DOHH2 (cell line): ENCODE measurements around the gene RAB39B.
A peak's percentile ranks its signal among the peaks of the same experiment; 100 is the strongest.

Experiments used
- H3F3A ChIP-seq: fragments of 200-600 bp; sonication (generic), shearing (Covaris generic); 2 replicates; pipeline ENCODE4 v1.6.0; 2016; ENCODE audit warnings: antibody characterized with exemption, mild to moderate bottlenecking; ENCODE audit not compliant: control insufficient read depth, insufficient read depth
- H3K27ac ChIP-seq: fragments of 200-600 bp; sonication (generic); 2 replicates; pipeline ENCODE4 v1.5.1; 2014; ENCODE audit warnings: low read depth, mild to moderate bottlenecking, low read length, moderate library complexity
- H3K27me3 ChIP-seq: fragments of 200-600 bp; sonication (generic); 2 replicates; pipeline ENCODE4 v1.6.1; 2014; ENCODE audit warnings: mild to moderate bottlenecking, low read length, mixed read lengths; ENCODE audit not compliant: control insufficient read depth
- H3K36me3 ChIP-seq: fragments of 200-600 bp; sonication (generic); 2 replicates; pipeline ENCODE4 v1.6.1; 2014; ENCODE audit warnings: mild to moderate bottlenecking, low read length, moderate library complexity, mixed read lengths; ENCODE audit not compliant: control insufficient read depth
- H3K4me1 ChIP-seq: fragments of 200-600 bp; sonication (generic); 2 replicates; pipeline ENCODE4 v1.6.1; 2014; ENCODE audit warnings: mild to moderate bottlenecking, low read length, mixed read lengths; ENCODE audit not compliant: control insufficient read depth
- H3K4me2 ChIP-seq: fragments of 200-600 bp; sonication (generic); 2 replicates; pipeline ENCODE4 v1.6.0; 2014; ENCODE audit warnings: mild to moderate bottlenecking, low read length, moderate library complexity
- H3K4me3 ChIP-seq: fragments of 200-600 bp; sonication (generic); 2 replicates; pipeline ENCODE4 v1.5.1; 2014; ENCODE audit warnings: mild to moderate bottlenecking, low read length, mixed read lengths
- H3K79me2 ChIP-seq: fragments of 200-600 bp; sonication (generic); 2 replicates; pipeline ENCODE4 v1.6.1; 2014; ENCODE audit warnings: mild to moderate bottlenecking, low read length, mixed read lengths; ENCODE audit not compliant: control insufficient read depth
- H3K9me2 ChIP-seq: fragments of 200-600 bp; sonication (generic); replicated peaks from 2 replicates; pipeline ENCODE4 v1.6.1; 2014; ENCODE audit warnings: mild to moderate bottlenecking, low read length, mixed read lengths; ENCODE audit not compliant: control insufficient read depth
- H3K9me3 ChIP-seq: fragments of 200-600 bp; sonication (generic); 2 replicates; pipeline ENCODE4 v1.6.1; 2014; ENCODE audit warnings: antibody characterized with exemption, low read length, mixed read lengths; ENCODE audit not compliant: control insufficient read depth, insufficient read depth
- H4K20me1 ChIP-seq: fragments of 200-600 bp; sonication (generic); 2 replicates; pipeline ENCODE4 v1.6.0; 2014; ENCODE audit warnings: low read depth, mild to moderate bottlenecking, antibody characterized with exemption, low read length, moderate library complexity; ENCODE audit not compliant: control insufficient read depth, insufficient read depth
- EZH2phosphoT487 ChIP-seq: fragments of 200-600 bp; sonication (generic); IDR thresholded peaks from 2 replicates; pipeline ENCODE4 v1.6.1; 2017; ENCODE audit warnings: borderline replicate concordance, mild to moderate bottlenecking, antibody characterized with exemption, low read length, moderate library complexity, mixed read lengths
- TF ChIP-seq, protein P1 (sequence below): fragments of 200-600 bp; sonication (generic); IDR thresholded peaks from one replicate; pipeline ENCODE4 v1.5.1; 2014; ENCODE audit warnings: antibody characterized with exemption, mild to moderate bottlenecking, low read depth, low read length; ENCODE audit not compliant: poor library complexity, severe bottlenecking

The RAB39B gene

DNA sequence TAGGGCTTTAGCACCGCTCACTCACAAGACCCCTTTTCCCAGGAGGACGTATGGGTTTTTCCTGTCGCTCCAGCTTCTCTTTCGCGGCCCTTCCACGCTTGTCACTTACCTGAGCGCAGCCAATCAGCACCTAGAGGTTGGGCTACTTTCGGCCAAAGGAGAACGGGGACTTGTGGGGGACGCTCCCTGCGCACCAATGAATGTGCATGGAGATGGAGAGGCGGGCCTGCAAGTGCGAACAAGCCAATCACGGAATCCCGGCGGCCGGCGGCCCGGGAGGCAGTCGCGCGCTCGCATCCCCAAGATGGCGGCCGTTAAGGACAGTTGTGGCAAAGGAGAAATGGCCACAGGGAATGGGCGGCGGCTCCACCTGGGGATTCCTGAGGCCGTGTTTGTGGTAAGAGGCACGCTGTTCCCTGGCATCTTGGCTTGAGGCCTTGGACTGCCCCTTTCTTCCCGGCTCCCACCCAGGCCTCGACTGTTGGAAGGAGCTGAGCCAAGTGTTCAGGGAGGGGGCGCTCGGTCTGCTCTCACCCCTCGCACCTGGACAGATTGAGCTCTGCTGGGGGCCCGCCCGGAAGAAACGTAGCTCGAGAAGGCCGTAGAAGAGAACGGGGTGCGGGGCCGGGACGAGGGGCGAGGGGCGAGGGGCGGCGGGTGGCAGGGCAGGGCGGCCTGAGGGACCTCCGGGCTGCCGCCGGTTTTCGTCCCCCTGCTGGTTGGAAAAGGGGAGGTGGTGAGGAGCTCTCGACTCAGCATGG lies 47.9 kb downstream of the RAB39B start, which contains the start of gene VBP1:
Gene VBP1 (plus strand): TSS at position 282 of the 761 bp plus-strand sequence. CDS start 23 bp downstream, at position 305.
- H3K27ac ChIP-seq: peak within 1 kb of the TSS; percentile 44
- no peaks in the 10 kb centered on the region for H3F3A ChIP-seq
- H3K9me2 ChIP-seq: no peaks in the 10 kb centered on the region

DNA sequence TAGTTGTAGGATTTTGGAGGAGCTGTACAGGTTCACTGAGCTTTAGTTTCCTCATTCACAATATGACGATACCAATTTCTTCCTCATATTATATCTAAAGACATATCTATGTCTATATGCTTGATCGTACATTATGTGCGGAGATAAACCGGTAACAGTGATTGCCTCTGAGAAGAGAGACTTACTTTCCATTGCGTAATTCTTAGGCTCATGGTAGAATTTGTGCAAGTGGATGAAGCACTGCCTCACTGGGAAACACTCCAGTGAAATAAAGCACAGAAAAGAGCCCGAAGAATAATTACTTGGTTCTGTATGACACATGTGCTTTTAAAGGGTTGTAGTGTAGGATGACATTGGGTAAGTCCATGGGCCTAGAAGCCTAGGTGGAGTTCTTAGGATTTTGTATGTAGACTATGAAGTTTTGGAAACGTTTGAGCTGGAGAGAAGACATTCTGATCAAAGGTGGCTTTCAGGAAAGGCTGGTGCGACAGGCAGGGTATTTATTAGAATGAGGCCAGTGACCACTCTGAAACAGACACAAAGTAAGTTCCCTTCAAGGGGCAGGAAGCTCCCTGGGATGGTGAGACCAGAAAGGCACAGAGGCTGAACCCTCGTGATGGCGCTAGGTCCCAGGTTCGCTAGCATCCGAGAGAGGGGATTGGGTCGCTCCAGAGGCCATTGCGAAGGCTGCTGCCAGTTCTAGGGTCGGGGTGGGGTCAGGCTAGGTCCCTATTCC lies 48.7 kb downstream of the RAB39B start:
- Histone ChIP-seq H3K4me2 (peak overlapping the region; percentile 65), H3K79me2 (peaks cover 42% of the 10 kb centered on the region), H3K4me1 (peaks cover 22% of the 10 kb centered on the region), H3K27ac (peak overlapping the region; percentile 28; the same call in 1 of the 2 replicates), H3K36me3 (peaks cover 11% of the 10 kb centered on the region), H3K9me3 (no peaks in the 10 kb centered on the region), H3K4me3 (peak overlapping the region; percentile 93), H4K20me1 (no peaks in the 10 kb centered on the region), H3K27me3 (no peaks in the 10 kb centered on the region), H3F3A (no peaks in the 10 kb centered on the region), H3K9me2 (no peaks in the 10 kb centered on the region)
- TF ChIP-seq, protein P1, sequence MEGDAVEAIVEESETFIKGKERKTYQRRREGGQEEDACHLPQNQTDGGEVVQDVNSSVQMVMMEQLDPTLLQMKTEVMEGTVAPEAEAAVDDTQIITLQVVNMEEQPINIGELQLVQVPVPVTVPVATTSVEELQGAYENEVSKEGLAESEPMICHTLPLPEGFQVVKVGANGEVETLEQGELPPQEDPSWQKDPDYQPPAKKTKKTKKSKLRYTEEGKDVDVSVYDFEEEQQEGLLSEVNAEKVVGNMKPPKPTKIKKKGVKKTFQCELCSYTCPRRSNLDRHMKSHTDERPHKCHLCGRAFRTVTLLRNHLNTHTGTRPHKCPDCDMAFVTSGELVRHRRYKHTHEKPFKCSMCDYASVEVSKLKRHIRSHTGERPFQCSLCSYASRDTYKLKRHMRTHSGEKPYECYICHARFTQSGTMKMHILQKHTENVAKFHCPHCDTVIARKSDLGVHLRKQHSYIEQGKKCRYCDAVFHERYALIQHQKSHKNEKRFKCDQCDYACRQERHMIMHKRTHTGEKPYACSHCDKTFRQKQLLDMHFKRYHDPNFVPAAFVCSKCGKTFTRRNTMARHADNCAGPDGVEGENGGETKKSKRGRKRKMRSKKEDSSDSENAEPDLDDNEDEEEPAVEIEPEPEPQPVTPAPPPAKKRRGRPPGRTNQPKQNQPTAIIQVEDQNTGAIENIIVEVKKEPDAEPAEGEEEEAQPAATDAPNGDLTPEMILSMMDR: no peak
- no peak for TF ChIP-seq EZH2phosphoT487

More for the DNA sequence above, 47.9 kb downstream of the RAB39B start, which contains the start of gene VBP1:
- H3K4me1 ChIP-seq: peaks cover 22% of the 10 kb centered on the region
- H3K79me2 ChIP-seq: peaks cover 47% of the 10 kb centered on the region
- H3K4me3 ChIP-seq: peak within 1 kb of the TSS; percentile 93
- no peaks in the 10 kb centered on the region for H4K20me1 ChIP-seq
- H3K9me3 ChIP-seq: no peaks in the 10 kb centered on the region
- TF ChIP-seq, protein P1: peak; percentile 59
- TF ChIP-seq EZH2phosphoT487: no peak
- peak within 1 kb of the TSS; percentile 65 for H3K4me2 ChIP-seq
- peaks cover 15% of the 10 kb centered on the region for H3K36me3 ChIP-seq
- H3K27me3 ChIP-seq: no peaks in the 10 kb centered on the region

DNA sequence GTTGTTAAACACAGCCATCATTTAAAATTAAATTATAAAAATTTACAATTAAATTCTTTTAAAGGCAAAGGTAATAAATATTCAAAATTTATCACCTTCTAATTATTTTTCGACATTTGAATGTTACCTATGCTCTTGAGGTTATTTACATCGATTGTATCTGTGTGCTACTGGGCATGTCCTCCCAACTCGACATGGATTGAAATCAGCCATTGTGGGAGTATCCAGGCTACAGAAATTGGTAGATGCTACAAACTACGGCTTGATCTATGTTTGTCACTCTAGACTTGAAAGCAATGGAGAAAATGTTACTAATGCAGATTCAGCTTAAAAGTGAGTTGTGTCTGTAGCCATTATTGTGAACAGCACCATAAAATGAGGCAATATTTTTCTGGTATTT lies 50.6 kb downstream of the RAB39B start:
- H4K20me1 ChIP-seq: no peaks in the 10 kb centered on the region
- H3K79me2 ChIP-seq: peaks cover 24% of the 10 kb centered on the region
- H3K4me3 ChIP-seq: no peak overlapping the region
- H3K9me3 ChIP-seq: no peaks in the 10 kb centered on the region
- H3K4me2 ChIP-seq: no peak overlapping the region
- peaks cover 3% of the 10 kb centered on the region; the same call in 1 of the 2 replicates for H3K36me3 ChIP-seq
- H3K27ac ChIP-seq: no peak overlapping the region
- no peaks in the 10 kb centered on the region for H3K27me3 ChIP-seq
- peaks cover 20% of the 10 kb centered on the region for H3K4me1 ChIP-seq
- H3K9me2 ChIP-seq: no peaks in the 10 kb centered on the region
- H3F3A ChIP-seq: no peaks in the 10 kb centered on the region
- TF ChIP-seq EZH2phosphoT487: no peak
- TF ChIP-seq, protein P1: no peak
